GM13976 (cell line): ENCODE measurements around the gene WASF3.

ENCODE experiments used
- DNase-seq: peaks from one replicate; pipeline ENCODE4 v3.0.0; 2012; ENCODE audit warnings: low spot score
- in situ Hi-C: fragments of 300-500 bp; cut with MboI; formaldehyde crosslinking; loops from one replicate; pipeline ENCODE4 v1.12.0; 2022; ENCODE audit warnings: low sequenced_read_pairs, mixed read lengths, inconsistent platforms; ENCODE audit not compliant: unreplicated experiment
- TF ChIP-seq, protein P1 (sequence below): IDR thresholded peaks from 2 replicates; pipeline ENCODE4 v1.5.1; 2012; ENCODE audit warnings: borderline replicate concordance, mild to moderate bottlenecking; ENCODE audit not compliant: insufficient read depth; ENCODE audit errors: extremely low read depth, missing control alignments, control extremely low read depth

WASF3 gene

DNA sequence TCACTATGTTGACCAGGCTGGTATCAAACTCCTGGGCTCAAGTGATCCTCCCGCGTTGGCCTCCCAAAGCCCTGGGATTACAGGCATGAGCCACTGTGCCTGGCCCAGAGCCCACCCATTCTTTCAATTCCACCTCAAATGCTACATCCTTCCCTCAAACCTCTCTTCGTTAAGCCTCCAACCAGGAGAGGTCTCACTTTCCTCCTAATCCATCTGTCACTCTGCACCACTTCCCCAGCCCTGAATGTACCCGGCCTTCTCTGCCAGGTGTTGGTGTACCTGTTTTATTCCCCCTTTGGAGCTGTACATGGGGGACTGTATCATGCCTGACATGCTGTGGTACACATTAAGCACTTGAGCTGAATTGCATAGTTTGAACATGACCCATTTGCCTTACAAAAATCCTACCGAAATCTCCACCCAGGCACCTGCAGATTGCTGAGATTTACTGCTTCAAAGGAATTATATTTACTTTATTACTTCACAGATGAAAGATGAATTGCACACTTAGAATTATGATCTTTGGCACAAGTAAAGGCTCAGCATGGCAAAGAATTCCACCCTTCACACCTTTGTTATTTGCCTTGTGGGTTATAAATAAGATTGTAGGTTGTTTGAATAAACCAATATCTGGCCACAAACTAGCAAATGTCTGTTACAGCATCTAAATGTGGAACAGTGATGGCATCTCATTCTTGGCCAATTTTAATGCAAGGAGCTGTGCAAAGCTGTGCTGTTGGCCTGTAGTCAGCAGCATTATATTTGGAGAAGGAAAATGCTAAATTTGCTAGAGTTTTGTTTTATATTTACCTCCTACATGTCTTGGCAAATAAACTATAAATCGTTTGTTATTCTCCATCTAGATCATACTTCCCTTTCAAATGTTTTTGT, 15.6 kb upstream of the WASF3 start:
- no peak for DNase-seq
- TF ChIP-seq, protein P1, sequence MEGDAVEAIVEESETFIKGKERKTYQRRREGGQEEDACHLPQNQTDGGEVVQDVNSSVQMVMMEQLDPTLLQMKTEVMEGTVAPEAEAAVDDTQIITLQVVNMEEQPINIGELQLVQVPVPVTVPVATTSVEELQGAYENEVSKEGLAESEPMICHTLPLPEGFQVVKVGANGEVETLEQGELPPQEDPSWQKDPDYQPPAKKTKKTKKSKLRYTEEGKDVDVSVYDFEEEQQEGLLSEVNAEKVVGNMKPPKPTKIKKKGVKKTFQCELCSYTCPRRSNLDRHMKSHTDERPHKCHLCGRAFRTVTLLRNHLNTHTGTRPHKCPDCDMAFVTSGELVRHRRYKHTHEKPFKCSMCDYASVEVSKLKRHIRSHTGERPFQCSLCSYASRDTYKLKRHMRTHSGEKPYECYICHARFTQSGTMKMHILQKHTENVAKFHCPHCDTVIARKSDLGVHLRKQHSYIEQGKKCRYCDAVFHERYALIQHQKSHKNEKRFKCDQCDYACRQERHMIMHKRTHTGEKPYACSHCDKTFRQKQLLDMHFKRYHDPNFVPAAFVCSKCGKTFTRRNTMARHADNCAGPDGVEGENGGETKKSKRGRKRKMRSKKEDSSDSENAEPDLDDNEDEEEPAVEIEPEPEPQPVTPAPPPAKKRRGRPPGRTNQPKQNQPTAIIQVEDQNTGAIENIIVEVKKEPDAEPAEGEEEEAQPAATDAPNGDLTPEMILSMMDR, result no peak
- in situ Hi-C loops, result no loop called here

DNA sequence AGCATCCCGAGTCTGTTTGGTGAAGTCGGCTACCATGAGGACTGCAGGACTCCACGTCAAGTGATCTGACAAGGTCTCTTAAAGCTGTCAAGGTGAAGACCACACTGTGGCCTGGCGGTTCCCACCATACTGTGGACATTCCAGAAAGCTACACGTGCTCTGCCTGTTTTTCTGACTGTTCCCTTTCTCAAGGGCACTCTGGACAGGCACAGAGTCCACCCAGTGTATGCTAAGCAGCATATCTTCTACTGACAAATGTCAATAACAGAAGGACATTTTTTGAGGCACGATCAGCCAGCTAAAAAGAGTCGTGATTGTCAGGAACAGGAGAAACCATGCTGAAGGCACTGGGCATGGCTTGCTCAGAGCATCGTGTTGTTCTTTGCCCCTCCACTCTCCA, 12.8 kb upstream of the WASF3 start:
- TF ChIP-seq, protein P1, result no peak
- DNase-seq, result no peak
- in situ Hi-C loops, result no loop called here

DNA sequence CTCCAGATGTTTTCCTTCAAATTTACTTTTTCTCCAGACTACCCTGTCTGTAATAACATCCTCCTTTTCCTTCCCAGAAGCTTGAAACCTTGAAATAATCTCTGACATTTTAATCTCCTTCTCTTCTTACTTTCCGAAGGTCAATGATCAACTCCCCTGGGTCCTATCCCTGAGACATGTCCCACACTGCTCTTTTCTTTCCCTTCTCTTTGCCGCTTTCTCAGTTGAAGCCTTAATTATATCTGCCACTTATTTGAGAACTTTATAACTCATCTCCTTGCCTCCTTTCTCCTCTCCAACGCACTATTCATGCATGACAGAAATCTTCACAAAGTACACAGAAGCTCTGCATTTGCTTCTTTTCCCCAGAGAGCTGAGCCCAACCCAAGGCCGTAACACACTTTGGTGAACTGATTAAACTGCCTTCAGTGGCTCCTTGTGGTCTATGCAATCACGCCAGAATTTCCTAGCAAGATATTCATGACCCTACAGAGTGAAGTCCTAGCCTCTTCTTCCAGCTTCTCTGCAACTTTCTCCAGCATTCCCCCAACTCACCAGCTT, 9.2 kb upstream of the WASF3 start:
- DNase-seq, result no peak
- TF ChIP-seq, protein P1, result no peak
- in situ Hi-C loops, result no loop called here

DNA sequence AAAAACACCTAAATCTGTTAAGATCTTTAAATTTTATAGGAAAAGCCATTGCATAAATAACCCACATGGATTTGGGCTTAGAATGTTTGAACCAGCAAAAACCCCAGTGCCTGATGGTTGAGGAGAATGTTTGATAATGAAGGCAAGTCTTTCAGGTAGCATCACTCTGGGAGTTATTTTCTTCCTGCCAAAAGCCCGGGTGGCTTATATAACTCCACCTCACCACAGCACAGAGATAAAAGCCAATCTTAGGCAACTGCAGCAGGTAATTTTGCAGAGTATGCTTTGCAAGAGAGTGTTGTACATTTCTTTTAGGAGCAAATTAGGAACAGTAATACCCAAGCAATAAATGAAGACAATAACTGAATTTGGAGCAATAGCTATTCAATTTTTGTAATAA, 7.8 kb upstream of the WASF3 start:
- TF ChIP-seq, protein P1, result no peak
- in situ Hi-C loops, result no loop called here
- no peak for DNase-seq

DNA sequence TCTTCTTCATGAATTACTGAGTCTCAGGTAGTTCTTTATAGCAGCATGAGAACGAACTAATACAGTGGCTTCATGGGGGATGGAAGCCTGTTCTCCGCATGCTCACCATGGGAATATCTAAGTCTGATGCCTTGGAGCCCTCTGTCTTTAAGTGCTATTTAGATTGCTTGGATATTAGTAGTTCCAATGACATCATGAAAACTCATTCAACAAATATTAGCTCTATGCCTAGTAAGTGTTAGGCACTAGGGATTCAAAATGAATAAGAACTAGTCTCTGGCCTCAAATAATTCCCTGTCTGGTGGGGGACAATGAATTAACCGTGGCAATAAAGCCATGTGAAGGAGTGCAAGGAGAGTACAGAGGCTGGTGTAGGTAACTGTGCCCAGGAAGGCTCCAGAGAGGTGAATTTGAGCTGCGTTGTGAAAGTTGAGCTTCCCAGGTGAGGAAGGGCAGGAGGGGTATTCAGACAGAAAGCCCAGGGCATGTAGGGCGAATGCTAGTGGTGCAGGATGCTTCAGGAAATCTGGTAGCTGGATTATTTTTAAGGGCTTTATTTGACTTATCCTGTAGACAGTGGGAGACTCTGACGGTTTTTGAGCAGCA, 6.1 kb upstream of the WASF3 start:
- DNase-seq, result no peak
- in situ Hi-C loops, result no loop called here
- TF ChIP-seq, protein P1, result no peak

DNA sequence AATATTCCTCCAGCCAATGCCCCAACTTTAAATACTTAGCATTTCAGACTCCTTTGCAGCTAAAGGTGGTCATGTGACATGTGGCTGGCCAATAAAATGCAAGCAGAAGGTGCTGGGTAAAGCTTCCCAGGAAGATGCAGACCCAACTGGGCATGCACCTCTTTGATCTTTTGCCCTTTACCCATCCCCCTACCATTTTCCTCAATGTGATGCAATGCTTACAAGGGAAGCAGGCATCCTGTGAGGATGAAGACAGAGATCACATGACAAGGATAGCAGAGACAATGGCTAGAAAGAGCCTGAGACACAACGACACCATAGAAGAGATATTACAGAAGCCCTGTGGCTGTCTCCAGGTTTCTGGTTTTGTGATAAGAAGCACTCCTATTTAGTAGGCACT, 2.1 kb upstream of the WASF3 start:
- TF ChIP-seq, protein P1, result no peak
- no peak for DNase-seq
- in situ Hi-C loops, result no loop called here
